CD4-positive, alpha-beta T cell treated with Interleukin-4 for 4 hours (primary cell): Measurements from ENCODE around the gene SLC16A13.
"Not testable (repeated sequence)": the region's sequence is repeated elsewhere in the genome, so short reads cannot be mapped to it uniquely, and the experiment has no call there.

Source experiments
- DNase-seq: peaks from one replicate; pipeline ENCODE4 v3.0.0-alpha.2; 2020

Gene SLC16A13, protein sequence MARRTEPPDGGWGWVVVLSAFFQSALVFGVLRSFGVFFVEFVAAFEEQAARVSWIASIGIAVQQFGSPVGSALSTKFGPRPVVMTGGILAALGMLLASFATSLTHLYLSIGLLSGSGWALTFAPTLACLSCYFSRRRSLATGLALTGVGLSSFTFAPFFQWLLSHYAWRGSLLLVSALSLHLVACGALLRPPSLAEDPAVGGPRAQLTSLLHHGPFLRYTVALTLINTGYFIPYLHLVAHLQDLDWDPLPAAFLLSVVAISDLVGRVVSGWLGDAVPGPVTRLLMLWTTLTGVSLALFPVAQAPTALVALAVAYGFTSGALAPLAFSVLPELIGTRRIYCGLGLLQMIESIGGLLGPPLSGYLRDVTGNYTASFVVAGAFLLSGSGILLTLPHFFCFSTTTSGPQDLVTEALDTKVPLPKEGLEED

GRCh38 chr17:7035591-7036368 is at the start of gene SLC16A13:
Gene SLC16A13, plus strand, starts transcription at chr17:7036015. Its CDS starts 368 bp downstream, at chr17:7036383.
- DNase-seq, result peak; percentile 98

GRCh38 chr17:6986676-6987075 is 49.1 kb upstream of the SLC16A13 start:
- DNase-seq, result no peak

DNA sequence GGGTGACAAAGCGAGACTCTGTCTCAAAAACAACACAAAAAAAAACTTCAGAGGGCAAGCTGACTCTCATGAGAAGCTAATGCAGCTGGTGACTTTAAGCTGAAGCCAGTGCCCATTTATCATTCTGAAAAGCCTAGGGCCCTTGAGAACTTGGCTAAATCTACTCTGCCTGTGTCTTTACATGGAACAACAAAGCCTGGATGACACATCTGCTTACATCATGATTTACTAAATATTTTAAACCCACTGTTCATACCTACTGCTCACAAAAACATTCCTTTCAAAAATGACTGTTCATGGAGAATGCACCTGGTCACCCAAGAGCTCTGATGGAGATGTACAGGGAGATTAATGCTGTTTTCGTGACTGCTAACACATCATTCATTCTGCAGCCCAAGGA is 46.0 kb upstream of the SLC16A13 start:
- no peak for DNase-seq

DNA sequence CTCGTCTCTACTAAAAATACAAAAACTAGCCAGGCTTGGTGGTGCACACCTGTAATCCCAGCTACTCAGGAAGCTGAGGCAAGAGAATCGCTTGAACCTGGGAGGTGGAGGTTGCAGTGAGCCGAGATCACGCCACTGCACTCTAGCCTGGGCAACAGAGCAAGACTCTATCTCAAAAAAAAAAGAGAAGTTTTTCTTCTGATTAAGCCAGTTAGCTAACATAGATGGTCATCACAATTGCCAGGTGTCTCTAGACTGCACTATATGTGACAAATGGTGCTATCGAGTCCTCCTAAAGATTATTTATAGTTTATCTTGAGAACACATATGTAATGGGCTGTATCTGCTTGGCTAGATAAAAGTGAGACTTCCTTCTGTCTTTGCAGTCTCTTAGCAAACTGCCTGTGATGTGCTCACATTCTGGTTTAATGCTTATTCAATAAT is 42.2 kb upstream of the SLC16A13 start:
- DNase-seq, result not testable (repeated sequence)

DNA sequence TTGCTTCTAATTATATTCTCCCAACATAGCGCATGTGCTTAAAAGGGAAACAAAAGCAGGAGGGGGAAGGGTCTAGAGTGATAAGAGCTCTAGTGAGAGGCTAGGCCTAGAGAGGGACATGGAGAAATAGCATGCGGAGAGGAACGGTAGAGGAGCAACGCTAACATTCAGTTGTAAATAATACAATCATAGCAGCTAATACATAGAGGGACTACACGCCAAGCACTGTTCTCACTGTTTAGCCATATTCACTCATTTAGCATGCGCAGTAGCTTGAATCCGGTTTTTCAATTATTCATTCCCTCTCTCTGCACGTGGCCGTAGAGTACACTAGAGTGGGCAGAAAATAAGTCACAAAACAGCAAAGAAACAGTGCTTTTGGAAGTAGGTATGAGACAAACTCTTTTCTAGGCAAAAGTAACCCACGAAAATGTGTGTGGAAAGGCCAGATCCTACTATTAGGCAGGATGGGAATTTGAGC is 41.7 kb upstream of the SLC16A13 start:
- no peak for DNase-seq

GRCh38 chr17:6994666-6995256 is 41.1 kb upstream of the SLC16A13 start:
- no peak for DNase-seq

DNA sequence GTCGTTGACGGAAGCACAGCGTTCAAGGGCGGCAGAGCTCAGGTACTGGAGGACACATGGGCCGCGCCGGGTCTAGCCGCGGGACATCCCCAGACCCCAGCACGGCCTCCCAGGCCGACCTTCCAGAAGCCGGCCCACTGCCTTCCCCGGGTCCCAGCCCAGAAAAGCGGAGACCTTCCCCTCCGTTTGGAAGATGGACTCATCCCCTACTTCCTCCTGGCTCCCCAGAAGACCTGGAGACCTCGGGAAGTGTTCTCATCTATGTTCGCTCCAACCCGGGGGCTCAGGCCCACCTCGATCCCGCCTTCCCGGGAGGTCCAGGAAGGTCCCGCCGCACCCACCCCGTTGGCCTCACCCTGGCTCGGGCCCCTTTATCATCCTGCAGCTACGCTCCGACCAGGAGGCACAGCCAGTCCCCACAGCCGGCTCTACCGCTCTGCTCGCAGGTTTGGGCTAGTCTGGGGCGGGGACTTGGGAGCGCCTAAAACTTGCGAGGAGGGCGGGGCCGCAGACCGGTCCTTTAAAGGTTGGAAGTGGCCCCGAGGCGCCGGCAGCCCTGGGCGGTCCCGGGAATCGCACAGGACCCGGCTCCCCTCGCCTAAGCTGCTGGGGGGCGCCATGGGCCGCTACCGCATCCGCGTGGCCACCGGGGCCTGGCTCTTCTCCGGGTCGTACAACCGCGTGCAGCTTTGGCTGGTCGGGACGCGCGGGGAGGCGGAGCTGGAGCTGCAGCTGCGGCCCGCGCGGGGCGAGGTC is 40.1 kb upstream of the SLC16A13 start, which contains the start of gene ALOX12:
Gene ALOX12, plus strand, starts transcription at position 550 of the 756 bp plus-strand sequence. Its CDS starts 69 bp downstream, at position 619.
- no peak for DNase-seq

GRCh38 chr17:6996256-6997011 is 39.4 kb upstream of the SLC16A13 start:
- no peak for DNase-seq

DNA sequence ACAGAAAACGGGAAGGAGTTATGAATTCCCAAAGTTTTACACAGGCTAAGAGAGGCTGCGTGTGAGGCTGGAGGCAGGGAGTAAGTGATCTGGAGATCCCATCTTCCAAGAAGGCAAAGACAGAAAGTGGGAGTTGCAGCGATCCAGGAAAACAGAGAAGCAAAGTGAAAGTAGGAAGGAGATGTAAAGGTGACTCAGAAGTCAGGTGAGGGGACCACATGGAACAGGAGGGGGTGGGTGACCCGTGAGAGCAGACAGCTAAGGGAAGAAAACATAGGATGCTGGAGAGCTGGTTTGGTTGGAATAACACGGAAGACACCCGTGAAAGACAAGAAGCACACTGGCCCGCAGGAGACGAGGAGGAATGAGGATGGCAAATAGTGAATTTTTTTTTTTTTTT is 38.6 kb upstream of the SLC16A13 start:
- DNase-seq, result no peak

DNA sequence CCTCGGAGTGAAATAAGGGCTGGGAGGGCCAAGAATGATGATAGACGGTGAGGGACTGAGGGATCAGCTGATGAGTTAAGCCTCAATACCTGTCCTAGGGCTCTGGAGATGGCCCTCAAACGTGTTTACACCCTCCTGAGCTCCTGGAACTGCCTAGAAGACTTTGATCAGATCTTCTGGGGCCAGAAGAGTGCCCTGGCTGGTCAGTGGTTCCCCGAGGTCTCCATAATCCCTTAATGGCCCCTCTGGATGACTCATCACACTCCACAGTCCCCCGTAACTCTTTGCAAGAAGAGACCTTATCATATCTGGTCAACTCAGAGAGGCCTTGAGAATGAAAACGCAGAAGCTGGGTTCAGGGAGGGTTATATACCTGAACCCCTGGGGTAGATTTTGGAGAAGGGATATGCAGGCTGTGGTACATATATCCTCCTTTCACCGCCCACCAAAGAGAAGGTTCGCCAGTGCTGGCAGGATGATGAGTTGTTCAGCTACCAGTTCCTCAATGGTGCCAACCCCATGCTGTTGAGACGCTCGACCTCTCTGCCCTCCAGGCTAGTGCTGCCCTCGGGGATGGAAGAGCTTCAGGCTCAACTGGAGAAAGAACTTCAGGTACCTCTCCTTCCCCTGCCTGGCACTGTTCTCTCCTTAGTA is 36.8 kb upstream of the SLC16A13 start:
- DNase-seq, result no peak

DNA sequence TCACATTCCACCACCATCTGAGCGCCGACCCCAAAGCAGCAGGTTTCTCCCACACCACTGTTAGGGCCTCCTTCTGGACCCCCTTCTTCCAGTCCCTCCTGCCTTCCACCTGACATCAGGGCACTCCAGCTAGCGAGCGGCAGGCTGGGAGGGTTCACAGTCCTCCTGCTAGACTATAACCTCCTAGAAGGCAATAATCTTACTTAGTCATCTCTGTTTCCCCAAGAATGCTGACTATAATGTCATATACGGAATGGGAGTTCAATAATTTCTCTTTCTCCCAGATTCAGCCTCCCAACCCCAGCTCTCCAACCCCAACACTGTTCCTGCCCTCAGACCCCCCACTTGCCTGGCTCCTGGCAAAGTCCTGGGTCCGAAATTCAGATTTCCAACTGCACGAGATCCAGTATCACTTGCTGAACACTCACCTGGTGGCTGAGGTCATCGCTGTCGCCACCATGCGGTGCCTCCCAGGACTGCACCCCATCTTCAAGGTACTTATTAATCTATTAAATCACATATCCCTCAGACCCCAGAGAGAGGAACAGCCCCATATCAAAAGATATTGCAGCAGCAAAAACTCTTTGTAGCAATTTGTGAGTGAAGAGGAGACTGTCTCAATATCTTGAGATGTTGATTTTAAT is 34.4 kb upstream of the SLC16A13 start:
- DNase-seq, result peak; percentile 25

- DNase-seq, result no peak
Measured at GRCh38 chr17:7002288-7003047, 33.3 kb upstream of the SLC16A13 start.

- DNase-seq, result no peak
Measured at GRCh38 chr17:7003745-7004144, 32.1 kb upstream of the SLC16A13 start.

DNA sequence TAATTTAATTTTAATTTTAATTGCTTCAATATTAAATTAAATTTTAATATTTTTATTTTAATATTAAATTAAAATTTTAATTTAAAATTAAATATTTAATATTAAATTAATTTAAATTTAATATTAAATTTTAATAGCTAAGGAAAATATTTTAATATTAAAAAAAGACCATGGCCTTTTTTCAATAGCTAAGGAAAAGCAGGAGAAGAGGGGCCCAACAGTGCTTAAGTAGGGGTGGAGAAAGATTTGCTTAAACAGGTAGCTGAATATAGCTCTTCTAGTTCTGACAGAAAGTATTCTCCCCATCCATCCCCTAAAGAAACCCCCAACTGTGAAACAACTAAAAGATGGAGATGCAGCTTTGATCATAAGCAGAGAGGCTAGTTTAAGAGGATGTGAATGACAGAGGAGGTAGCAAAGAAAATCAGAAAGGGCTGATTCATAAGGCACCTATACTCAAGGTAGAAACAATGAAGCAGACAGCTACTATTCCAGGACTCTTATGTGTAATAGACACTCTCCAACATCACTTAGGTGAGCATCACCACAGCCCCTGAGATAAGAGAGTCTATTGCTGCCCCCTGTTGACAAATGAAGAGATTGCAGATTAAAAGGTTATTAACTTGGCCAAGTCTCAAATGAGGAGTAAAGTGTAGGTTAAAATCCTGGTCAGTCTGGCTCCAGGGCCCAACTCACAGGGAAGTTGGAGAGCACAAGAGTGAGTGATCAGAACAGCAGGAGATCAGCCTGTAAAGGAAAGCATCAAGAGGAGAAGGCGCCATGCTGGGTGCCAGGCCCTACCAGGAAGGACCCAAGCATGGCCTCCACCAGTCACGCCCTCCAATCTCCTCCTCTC is 31.2 kb upstream of the SLC16A13 start:
- DNase-seq, result peak; percentile 84

DNA sequence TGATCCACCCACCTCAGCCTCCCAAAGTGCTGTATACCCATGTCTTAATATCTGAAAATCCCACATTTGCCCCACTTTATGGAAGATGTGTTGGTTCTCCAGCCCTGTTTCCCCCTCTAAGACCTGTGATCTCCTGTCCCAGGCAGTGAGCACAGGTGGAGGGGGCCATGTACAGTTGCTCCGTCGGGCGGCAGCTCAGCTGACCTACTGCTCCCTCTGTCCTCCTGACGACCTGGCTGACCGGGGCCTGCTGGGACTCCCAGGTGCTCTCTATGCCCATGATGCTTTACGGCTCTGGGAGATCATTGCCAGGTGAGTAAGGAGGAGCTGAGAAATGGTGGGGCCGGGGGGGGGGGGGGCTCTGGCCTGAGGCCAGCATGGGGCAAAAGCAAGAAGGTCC is 30.1 kb upstream of the SLC16A13 start:
- DNase-seq, result no peak

DNA sequence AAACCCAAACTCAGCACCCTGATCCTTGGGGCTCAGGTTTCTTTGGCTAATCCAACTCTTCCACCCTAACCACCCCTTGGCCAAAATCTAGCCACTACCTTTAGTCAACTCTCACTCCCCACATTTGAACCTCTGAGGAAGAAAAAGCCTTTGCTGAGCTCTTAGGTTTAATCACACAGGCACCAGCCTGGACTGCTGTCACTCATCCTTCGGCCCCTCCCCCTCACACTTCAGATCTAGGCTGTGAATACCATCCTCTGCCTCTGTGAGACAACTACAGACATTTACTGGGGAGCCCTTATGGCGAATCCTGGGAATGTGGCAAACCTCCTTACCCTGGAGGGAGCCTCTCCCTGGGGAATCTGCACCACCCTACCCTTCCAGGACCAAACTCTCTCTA is 28.7 kb upstream of the SLC16A13 start:
- DNase-seq, result no peak

DNA sequence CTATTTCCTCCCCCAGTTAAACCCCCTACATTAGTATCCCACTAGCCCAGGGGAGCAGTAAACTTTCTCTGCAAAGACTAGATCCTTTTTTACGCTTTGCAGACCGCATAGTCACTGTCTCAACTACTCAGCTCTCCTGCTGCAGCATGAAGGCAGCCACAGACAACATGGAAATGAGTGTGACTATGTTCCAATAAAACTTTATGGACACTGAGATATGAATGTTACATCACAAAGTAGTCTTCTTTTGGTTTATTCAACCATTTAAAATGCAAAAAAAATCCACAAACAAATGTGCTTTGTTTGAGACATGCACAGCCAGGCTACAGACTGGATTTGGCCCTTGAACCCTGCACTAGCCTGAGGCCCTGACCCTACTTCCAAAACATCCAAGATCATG is 25.3 kb upstream of the SLC16A13 start:
- DNase-seq, result no peak

DNA sequence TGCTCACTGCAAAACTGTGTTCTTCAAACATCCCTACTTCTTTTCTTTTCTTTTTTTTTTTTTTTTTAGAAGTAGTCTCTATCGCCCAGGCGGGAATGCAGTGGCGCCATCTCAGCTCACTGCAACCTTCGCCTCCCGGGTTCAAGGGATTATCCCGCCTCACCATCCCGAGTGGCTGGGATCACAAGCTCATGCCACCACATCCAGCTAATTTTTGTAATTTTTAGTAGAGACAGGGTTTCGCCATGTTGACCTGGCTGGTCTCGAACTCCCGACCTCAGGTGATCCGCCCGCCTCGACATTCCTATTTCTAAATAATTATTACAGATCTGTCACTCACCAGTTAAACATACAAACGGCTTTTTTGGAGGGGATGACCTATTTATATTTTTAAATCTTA is 24.4 kb upstream of the SLC16A13 start:
- DNase-seq, result no peak

GRCh38 chr17:7011942-7012254 is 23.9 kb upstream of the SLC16A13 start:
- DNase-seq, result no peak
